Measurements from ENCODE around the gene BAHCC1.

The BAHCC1 gene

DNA sequence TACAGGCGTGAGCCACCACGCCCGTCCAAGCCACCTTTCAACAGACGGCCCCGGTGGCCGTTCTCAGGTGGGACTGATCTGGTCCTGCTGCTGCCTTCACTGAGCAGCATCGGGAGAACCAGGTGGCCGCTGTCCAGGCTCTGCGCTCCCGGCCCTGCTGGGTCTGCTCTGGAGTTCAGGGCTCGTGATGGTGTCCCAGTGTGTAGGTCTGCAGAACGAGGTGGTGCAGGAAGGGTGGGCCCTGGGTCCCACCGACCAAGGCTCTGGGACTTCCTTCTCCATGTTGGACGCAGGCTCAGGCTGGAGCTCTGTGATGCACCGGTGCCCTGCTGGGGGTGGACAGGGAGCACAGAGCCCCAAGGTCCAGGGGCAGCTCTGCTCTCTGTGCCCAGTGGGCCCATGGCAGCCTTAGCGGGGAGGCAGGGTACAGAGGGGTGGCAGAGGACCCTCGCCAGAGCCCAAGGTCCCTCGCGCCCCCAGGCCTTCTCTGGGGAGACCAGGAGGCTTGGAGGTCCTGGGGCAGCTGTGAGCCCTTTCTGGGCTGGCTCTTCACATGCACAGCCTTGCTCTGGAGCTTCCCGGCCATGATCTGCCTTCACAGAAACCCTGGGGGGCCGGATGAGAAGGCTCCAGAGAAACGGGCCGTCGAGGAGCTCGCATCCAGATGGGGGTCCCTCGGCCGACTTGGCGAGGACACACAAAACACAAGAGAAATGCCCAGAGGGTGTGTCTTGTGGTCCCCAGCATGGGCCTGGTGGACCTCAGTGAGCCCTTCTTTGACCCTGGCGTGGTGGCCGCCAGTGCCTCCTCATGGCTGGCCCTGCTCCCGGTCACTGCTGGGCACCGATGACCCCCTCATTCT lies 26.9 kb upstream of the BAHCC1 start:
- no peak for DNase-seq

DNA sequence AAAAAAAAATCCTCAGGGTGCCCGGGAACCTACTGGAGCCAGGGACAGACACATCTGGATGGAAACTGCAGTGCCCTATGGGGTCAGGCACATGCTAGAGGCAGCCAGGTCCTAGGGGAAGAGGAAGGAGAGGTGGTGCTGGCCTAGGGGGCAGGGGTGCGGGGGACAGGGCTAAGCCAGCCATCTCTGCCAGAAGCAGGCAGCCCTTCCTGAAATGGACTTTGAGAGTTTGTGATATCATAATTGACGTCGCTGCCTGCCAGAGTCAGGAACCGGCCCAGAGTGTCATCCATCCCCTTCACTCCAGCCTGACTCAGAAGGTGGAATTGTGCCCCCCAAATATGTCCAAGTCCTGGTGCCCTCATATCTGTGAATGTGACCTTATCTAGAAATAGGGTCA lies 25.0 kb upstream of the BAHCC1 start:
- DNase-seq: no peak

DNA sequence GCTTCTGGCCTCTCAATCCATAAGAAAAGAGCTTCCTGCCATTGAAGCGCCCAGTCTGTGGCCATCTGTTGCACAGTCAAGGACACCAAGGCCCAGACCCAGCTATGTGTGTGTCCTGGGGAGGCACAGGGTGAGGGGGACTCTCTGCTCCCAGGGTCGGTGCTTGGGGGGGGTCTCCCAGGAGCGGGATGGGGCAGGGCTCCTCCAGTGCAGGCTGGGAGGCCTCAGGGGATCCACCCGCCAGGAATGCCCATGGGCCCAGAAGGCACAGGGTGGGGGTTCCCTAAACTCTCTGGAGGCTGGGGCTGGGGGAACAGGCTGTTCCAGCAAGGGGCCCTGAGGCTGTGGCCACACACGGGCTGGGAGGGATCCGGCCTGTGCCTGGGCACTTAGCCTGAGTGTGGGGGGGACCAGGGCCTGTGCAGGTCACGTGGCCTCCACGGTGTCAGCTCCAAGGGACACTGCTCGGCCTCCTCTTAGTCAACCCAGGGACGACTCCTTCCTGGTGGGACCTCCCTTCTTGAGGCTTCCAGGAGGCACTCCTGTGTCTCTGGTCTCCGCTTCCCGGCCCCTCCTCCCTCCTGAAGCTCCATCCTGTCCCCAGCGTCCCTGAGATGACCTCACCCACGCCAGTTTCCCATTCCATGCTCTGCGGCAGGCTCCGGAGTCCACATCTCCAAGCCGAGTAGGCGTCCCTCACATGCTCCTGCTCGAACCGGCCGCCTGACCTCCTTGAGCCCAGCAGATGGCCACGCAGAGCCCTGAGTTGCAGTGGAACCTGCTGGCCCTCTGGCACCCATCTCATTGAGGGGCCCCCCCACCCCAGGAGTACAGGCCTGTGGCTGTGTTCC lies 23.1 kb upstream of the BAHCC1 start:
- DNase-seq: no peak

DNA sequence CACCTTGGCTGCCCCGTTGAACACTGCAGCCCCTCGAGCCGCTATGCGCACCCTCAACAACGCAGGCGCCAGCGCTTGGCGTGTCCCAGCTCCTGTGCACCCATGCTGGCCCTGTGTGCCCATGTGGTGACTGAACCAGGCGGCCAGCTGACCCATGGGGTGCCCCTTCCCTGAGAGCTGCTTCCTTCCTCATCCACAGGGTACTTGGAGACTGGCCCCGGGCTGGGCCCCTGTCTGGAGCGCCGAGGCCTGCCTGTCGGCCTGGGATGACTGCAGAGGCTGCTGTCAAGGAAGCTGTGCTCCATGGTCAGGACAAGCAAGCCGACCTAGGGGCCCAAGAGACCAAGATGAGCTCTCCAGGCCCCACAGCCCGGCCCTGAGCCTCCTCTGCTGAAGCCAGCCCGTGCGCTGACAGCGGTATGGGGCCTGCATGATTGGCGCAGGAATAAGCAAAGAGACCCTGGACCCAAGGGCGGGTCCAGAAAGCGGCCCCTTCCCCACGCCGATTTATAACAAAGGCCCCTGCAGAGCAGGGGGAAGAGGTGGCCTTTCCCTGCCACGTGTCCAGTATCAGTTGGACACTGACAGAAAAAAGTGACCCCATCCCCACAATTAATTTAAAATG lies 21.6 kb upstream of the BAHCC1 start:
- DNase-seq: no peak

DNA sequence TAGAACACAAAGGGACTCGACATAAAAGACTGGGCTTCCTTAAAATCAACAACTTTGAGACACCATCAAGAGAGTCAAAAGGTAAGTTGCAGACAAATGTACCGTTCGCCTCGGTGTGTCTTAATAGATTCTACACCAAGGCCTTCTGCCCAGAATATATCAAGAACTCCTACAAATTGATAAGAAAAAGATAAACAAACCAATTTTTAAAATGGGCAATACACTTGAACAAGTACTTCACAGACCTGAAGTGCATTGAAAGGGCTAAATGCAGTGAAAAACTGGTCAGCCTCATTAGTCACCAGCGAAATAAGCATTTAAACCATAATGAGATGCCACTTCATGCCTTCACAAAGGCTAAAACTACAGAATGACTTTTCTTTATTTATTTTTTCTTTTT lies 20.4 kb upstream of the BAHCC1 start:
- DNase-seq: no peak

DNA sequence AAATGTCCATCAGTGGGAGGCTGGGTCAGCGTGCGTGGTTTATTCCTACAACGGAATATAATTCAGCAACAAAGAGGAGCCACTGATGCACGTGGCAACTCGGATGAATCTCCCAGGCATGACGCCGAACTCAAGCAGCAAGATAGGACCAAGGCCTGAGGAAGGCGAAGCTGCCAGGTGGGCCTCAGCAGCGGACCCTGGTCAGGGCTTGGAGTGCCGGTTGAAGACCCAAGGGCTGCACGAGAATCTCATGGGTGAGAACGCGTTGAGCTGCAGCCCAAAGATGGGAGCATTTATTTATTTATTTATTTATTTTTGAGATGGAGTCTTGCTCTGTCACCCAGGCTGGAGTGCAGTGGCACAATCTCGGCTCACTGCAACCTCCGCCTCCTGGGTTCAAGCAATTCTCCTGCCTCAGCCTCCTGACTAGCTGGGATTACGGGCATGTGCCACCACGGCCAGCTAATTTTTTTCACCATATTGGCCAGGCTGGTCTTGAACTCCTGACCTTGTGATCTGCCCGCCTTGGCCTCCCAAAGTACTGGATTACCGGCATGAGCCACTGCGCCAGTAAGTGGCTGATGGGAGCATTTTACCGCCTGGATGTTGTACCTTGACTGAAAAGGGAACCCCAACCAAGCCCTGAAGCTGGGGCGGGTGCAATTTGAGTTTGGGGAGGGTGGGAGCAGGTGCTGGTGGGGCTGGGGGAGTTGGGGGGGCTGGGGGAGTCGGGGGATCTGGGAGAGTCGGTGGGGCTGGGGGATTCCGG lies 18.1 kb upstream of the BAHCC1 start:
- no peak for DNase-seq

DNA sequence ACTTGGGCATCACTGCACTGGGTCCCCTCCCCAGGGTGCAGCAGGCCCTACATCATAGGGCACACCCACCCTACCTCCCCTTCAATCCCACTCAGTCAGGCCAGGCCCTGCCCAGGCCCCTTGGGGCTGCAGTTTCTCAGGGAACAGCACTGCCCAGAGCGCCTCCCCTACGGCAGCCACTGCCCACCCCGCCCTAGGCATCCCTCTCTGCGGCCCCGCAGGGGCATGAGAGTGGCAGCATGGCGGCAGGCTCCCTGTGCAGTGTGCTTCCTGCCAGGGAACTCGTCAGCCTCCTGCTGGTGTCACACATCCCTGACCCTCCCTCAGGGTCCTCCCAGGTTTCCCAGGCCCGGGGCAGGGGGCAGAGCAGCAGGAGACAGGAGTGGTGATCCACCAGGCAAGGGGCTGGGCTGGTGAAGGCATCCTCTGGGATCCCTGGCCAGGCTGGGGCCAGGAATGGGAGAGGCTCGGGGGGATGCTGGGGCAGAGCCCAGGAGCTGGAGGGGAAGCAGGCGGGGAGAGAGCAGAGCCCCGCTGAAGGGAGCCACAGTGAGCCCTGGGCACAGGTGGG lies 16.2 kb upstream of the BAHCC1 start:
- no peak for DNase-seq

DNA sequence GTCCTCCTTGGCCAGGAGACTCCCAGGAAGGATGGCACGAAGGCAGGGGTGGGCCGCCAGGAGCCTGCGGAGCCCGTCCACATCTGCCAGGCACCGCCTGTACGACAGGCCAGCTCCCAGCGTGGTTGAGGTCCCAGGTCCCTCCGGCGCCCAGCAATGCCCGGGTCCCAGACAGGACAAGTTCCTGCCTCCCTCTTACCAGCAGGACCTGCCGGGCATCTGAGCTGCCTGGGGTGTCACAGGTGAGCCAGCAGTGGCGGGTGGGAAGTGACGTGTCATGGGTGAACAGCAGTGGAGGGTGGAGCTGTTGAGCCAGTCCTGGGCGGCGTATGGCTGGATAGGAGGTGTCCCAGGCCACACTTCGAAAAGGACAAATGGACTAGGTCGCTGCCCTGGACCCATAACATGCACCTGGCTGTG lies 15.7 kb upstream of the BAHCC1 start:
- DNase-seq: no peak

DNA sequence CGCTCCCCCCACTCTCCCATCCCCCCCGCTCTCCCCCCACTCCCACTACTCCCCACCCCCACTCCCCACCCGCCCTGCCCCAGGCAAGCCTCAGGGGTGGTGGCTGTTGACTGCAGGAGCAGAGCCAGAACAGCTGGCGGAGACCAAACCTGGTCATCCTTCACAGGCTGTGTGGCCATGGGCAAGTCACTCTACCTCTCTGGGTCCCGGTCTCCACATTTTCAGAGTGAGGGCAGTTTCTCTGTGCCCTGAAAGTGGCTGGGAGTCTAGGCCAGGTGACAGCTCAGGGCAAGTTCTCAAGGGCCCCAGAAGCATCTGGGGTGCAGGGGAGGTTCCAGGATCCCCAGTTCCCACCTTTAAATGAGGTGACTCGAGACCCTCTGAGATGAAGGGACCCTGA lies 15.1 kb upstream of the BAHCC1 start:
- DNase-seq: no peak

DNA sequence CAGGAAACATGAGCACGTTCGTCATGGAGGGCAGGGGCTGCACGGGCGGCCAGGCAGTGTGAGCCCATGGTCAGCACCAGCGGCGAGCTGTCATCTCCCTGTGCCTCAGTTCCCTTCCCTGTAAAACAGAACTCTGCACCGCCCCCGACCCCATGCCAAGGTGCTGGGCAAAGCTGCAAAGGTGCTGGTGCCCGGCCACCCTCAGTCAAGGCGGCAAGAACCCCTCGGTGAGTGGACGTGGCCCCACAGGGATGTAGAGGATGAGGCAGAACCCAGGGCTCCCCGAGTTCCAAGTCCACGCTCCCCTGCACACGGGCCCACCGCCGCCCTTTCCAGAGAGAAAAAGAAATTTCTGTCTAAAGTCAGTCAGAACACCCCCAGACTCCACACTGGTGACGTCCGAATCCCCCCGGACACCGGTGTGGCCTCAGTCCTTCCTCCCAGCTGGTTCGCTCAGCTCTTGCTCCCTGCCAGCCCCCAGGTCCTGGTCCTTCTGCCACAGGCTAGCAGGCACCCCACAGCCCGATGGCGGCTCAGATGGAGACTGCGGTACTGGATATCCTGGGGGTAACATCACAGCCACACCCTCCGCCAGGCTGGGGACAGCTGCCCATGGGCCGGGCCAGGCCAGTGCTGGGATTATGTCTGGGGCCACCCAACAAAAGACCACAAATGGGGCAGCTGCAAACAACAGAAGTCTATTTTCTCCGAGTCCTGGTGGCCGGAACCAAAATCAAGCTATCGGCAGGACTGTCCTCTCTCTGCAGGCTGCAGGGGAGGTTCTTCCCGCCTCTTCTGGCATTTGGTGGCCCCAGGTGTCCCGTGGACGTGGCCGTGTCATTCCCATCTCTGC lies 14.4 kb upstream of the BAHCC1 start:
- DNase-seq: no peak

DNA sequence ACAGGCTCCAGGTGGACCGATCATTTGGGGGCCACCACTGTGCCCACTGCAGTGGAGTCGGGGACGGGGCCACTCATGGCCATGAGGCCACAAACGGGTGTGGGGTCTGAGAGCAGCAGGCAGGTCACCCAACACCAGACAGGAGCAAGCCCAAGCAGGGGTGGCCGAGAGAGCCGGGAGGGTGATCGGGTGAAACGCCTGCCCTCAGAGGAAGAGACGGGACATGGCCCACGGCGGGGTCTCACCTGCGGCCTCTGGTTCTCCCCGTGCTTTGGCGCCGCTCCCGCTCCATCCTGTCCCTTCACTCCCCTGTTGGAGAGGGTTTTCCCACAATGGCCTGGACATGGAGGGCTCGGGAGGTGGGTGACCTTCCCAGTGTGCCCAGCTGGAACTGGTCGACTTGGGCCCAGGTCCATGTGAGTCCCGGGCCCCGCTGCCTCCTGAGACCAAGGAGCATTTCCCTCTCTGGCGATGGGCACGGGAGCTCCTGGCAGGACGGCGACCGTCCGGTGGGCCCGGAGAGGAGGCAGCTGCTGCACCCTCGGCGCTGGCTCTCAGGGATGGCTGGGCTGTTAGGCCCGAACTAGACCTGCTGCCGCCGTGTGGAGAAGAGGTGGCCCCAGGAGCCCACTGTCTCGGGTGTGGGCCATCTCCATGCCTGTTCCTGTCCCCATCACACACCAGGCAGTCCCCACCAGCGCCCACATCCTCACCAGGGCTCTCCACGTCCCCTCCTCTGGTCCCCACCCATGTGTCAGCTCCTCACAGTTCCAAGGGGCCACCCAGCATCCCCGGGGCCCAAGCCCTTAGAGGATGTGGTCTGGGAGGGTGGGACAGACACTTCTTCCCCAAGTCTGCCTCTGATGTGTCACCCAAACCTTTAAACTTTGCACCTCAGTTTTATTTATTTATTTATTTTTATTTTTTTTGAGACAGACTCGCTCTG lies 13.4 kb upstream of the BAHCC1 start:
- no peak for DNase-seq

DNA sequence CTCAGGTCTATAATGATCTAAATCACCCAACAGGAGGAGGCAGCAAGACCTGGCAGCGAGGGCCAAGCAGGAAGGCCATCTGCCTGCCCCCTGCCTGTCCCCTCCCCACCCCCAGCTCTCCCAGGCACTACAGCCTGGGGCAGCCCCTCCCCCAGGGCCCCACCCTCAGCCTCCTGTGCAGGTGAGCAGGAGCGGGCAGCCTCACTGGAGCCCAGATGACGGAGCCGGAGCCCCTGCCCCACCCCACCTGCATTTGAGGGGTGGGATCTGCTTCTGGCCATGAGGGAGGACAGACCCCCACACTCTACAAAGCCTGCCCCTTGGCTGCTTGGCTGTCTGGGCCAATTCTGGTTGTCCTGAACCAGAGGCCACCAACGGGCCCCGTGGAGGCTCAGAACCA lies 12.4 kb upstream of the BAHCC1 start:
- no peak for DNase-seq

DNA sequence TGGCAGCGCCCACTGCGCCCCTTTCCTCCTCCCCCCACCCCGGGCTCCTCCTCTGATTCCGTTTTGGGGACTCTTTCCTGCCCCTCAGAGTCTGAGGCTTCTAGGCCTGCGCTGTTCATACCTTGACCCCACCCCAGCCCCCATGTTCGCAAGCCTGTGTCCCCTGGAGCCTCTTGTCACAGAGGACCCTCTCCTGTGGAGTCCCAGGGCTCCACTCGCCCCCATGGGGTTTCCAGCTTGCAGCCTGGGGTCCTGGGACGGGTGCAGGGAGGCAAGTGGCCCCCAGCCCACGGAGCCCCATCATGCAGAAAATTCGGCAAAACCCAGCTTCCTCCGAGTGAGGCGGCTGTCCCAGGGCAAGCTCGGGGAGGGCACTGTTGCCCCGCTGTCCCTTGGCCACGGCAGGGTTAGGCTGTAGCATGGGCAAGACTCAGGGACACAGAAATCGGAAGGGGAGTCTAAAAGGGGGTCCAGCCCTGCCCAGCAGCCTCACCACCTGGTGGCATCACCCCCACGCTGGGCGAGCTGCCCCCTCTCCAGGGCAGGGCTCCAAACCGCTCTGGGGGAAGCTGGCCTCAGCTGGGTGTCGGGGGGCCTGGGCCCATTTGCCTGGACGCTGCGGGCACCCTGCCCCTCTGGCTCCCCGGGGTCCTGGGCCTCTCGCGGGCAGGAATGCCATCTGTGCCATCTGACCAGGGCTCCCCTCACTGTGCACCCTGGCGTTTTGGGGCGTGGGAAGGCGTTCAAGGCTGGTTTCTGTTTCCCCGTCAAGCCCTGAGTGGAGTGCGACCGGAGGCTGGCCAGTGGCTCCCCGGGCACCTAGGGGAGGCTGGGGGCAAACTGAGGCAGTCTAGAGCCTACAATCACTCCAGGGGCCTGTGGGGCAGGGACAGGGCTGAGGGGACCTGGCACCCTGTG lies 11.5 kb upstream of the BAHCC1 start:
- no peak for DNase-seq

DNA sequence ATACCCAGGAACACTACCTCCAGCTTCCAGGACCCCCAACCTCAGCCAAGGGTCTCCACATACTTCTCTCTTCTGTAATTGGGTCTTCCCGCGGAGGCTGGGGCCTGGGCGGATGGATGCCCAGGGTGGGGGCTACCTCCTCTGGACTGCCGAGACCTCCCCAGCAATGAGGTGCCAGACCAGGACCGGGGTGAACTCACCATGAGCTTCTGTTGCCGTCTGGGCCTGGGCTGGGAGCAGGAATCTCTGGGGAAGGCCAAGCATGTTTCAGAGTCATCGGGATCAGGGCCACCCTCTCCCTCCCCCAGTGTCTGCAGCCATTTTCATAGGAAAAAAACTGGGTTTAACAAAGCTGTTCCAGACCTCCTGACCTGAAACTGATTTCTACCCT lies 10.3 kb upstream of the BAHCC1 start:
- no peak for DNase-seq

DNA sequence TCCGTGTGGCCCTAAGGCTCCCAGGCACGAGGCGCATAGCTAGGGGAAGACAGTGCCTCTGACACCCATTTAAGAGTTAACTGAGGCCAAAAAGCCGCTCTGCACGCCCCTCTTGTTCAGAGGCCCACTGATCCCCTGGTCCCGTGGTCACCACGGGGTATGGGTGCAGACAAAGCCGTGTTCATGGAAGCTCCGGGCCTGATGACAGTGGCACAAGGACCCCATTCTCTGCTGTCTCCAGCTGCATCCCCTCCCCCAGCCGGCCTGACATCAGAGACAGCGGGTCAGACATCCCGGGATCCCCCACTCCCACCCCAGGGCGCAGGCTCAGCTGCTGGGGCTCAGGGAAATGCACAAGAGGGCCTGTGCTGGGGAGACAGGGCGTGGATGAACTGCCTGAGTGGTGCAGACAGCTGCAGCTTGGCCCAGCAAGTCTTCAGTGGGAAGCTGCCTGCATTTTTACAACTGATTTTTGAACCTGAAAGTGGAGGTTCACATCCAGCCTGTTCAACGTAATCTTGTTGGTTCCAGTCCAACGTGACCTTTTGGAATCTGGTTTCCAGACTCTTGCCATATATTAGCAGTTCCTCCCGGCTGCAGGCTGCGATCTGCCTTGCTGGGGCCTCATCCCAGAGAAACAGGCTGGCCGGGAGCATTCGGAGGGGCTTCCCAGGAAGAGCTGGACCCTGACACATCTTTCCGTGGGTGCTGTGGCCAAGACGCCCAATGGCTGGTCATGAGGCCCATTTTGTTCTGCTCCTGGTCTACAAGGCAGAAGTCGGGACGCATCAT lies 9.7 kb upstream of the BAHCC1 start:
- DNase-seq: no peak

DNA sequence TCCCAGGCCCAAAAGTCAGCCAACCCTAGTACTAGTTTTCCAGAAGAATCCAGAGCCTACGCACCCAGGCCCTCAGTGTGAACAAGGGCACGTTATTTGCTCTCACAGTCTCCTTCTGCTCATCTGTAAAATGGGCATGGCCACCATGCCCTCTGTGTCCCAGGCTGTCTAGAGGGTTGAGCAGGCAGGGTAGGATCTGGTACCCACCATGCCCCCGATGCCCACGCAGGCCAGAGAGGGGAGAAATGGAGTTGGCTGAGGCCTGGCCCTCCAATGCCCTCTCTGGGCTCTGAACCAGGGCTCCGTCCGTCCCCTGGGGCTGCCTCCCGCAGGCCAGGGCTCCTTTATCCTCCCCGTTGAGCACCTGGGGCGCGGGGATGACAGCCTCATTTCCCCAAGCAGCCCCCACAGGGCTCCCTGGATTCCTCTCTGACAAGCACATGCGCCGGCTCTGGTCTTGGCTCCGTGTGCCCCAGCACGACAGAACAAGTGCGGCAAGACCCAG lies 9.1 kb upstream of the BAHCC1 start:
- DNase-seq: no peak

DNA sequence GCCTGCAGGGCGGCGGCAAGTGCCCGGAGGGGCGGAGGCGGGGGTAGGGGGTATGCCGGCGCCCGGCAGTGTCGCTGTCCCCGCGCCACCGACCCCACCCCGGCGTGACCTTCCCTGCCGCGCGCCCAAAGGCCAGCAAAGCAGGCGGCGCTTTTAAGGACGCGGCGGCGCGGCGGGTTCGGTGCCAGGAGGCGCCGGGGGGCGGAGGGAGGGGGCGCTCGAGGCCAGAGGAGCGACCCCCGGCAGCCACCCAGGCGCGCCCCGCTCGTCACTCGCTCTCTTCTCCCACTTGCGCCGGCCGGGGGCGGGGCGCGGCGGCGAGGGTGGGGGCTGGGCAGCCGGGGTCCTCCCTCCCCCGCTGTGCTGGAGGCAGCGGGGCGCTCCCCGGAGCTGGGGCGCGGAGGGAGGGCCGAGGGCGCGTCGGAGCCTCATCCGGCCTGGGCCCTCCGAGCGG lies 8.6 kb upstream of the BAHCC1 start:
- DNase-seq: no peak
